Motor neuron (in vitro differentiated cells): Measurements from ENCODE around the gene TIFAB. TPM values are rescaled to one million over a fixed set of nuclear protein-coding genes. Genes with fewer than 3 reads are reported as not detected.

Experiments used
- ATAC-seq, 8 experiments: fragments of 200-7000 bp; cut with Tn5 transposase; replicated peaks in 6 of 8; 2 replicates each; pipeline ENCODE4 v1.8.0; 2021; ENCODE audit warnings: mild to moderate bottlenecking in 8 of 8, moderate library complexity in 8 of 8
- H3K27ac ChIP-seq, 2 donors: fragments of 250-450 bp; sonication (Bioruptor Pico); 2 replicates each; pipeline ENCODE4 v1.9.0; 2021; ENCODE audit warnings: antibody characterized with exemption in 2 of 2, mild to moderate bottlenecking in 2 of 2, moderate library complexity in 1 of 2
- H3K4me1 ChIP-seq, 2 donors: fragments of 250-450 bp; sonication (Bioruptor Pico); replicated peaks in 1 of 2; 2 replicates each; pipeline ENCODE4 v1.6.1; 2021; ENCODE audit warnings: antibody characterized with exemption in 2 of 2, mild to moderate bottlenecking in 2 of 2, moderate library complexity in 1 of 2
- H3K4me3 ChIP-seq, 5 donors: fragments of 250-450 bp; sonication (Bioruptor Pico); 2 replicates each; pipeline ENCODE4 v1.9.0; 2021; ENCODE audit warnings: antibody characterized with exemption in 5 of 5, mild to moderate bottlenecking in 5 of 5, moderate library complexity in 4 of 5
- WGBS, 10 experiments: fragments of 450-650 bp; shearing (Covaris generic); methylation state at CpG; one replicate each; pipeline ENCODE4 v1.0.0; 2022; 5-methylcytosine and 5-hydroxymethylcytosine counted together
- in situ Hi-C, 9 experiments: fragments of 400-800 bp; cut with MboI; loops; one replicate each; pipeline ENCODE4 v1.15.0; 2021; ENCODE audit warnings: low sequenced_read_pairs in 9 of 9, low pct_unique_long_range_greater_than_20kb in 2 of 9; ENCODE audit not compliant: unreplicated experiment in 9 of 9
- total RNA-seq, 8 experiments: library from RNA; unstranded; fragments of 300-600 nt; gene quantifications; 2 replicates each; pipeline versions ENCODE4 v1.2.3 to v1.2.4, GENCODE V29; 2022

Gene TIFAB
- total RNA-seq, 8 experiments from 2014 or later, result 0.04 to 0.43 (median 0.10) TPM; not detected in 2

DNA sequence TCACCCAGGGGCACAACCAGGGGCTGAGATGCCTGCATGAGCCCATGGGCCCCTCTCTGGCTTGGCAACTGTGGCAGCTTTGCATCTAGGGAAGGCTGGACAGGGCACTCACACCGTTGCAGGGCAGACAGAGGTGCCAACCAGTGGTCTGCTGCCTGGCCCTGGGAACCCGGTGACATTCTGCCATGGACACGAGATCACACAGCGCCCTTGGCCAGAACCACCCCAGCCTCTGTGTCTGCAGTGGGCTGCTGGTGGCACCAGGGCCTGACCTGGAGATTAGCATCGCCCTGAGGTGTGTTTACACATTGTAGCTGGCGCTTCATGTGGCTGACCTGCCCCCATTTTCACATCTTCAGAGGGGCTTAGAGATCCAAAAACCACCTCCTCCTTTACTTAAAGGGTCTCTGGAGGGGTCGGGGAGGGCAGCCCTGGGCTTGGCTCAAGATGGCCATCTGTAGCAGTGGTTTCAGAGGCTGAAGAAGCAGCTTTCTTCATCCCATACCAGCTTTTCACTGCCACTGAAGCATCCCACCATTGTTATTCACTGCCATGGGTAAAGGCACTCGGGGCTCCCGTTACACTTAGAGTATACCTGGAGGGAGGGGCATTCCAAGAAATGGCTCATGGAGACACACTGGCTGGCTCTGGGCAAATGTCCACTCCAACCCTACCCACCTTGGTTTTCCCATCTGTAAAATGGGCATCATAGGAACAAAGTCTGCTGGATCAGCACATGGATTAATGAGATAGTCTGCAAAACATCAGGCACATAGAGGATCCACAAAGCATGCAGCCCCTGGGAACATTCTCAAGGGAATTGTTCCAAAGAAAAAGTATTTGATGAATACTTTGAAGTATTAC is 16.5 kb downstream of the TIFAB start:
- Histone ChIP-seq H3K4me1 (peaks cover 7 to 8% of the 10 kb centered on the region in 2 donors), H3K4me3 (no peak overlapping the region), H3K27ac (no peak overlapping the region)
- in situ Hi-C loops, result no loop called here
- ATAC-seq, result no peak
- 67 to 100% (median 80%) methylated on average over 1 to 6 of the region's 9 CpGs; no CpG with 5 or more reads in 5 of the 10 experiments for WGBS, 10 experiments

DNA sequence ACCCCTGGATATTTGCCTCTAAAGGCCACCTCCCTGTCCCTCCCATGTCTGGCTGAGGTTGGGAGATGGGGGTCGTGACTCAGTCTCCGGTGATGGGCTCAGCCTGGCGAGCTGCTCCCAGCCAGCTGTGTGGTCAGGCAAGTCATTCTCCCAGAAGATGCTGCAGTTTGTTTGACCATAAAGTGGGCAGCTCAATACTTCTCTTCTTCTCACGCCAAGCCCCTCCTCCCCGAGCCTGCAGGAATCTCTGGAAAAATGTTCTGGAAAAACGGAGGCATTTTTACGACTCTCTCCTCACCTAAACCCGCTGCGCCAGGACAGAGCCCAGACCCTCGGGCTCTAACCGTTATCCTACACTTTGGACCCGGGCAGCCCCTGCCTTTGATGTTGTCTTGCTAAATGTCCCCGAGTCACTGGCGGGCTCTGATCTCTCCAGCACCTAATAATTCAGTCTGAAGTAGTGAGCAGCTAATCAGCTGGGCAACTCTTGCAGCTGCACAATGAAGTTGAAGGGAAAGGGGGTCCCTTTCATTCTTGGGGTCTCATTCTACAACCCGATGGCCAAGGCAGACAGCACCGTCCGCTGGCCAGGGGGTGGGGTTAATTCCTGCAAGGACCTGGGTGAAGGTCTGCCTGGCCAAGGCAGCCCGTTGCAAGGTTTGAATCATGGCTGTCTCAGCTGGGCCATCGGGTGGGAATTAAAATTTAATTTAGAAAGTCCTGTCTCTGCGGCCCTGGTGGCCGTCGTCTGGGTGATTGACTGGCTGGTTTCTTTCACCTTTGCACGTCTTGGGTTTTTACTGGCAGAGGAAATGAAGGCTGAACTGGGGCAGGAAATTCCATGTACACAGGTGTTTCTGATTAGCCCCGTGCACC is 17.3 kb downstream of the TIFAB start:
- H3K27ac ChIP-seq, result no peak overlapping the region
- 32 to 89% (median 74%) methylated on average over 2 to 14 of the region's 24 CpGs; no CpG with 5 or more reads in 3 of the 10 experiments for WGBS, 10 experiments
- in situ Hi-C loops, result no loop called here
- H3K4me1 ChIP-seq, result peaks cover 7 to 8% of the 10 kb centered on the region in 2 donors
- H3K4me3 ChIP-seq, result no peak overlapping the region
- no peak for ATAC-seq

DNA sequence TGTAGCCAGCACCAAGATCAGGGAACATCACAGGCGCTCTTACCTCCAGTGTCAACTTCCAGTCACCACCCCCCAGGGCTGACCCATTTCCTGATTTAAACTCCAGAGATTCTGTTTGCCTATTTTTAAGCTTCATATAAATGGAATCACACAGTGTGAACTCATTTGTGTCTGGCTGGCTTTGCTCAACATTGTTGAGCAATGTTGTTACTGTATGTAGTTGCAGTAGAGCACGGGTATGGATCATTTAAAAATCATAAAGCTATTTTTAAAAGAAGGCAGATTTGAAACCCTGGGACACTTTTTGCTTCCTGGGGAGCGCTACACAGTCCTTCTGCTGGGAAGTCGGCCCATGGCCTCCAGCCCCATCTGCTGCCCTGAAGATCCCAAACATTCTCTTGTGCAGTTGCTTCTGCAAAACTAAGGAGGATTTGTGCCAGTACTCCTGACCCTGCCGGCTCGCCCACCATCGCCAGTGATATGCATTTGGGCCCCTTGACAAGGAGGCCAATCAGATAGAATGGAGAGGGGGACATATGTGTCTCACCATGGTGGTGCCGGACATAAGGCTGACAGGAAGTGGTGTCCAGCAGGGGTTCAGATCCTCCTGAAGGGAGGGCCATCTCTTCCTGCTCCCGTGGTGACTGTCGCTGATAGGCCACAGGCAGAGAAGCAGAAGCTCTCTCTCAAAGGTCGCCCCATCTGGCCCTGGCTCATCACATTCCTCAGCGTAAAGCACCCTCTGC is 18.3 kb downstream of the TIFAB start:
- ATAC-seq, result no peak

DNA sequence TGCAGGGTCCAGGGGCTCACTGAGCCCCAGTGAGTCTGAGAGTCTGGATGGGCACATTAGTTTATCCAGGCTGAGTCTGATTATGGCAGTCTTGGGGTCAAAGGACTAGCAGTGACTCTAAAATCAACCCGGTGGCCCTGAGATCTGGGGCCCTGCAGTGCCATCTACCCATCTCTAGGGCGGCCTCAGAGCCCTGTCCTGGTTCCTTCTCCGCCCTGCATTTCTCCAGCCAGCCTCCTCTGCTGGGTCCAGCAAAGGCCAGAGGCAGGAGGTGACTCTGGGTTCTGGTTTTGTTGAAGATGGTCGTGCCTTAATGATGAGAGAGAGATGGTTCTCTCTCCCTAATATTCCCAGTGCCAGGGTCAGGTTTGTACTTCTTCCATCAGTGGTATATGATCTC is 20.0 kb downstream of the TIFAB start:
- H3K4me3 ChIP-seq, result no peak overlapping the region

More for the DNA sequence above, 18.3 kb downstream of the TIFAB start:
- Histone ChIP-seq H3K4me3 (no peak overlapping the region), H3K27ac (no peak overlapping the region), H3K4me1 (peaks cover 7 to 8% of the 10 kb centered on the region in 2 donors)
- in situ Hi-C loops, result no loop called here
- WGBS, 10 experiments, result 33 to 89% (median 70%) methylated on average over 1 to 11 of the region's 12 CpGs; no CpG with 5 or more reads in 3 of the 10 experiments

DNA sequence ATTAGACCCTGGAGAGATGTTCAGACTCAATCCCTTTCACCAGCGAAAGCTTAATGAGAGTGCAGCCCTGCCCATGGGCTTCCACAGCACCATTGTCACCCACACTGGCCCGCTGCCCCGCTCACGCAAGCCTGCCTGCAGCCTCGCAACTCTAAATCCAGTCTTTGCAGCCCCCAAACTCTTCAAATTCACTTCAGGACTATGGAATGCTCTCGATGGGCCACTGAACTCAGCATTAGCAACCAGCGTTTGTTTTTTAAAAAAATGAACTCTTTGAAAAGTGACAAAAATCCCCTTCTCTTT is 22.1 kb downstream of the TIFAB start:
- 8 to 86% (median 69%) methylated on average over 1 to 7 of the region's 7 CpGs; no CpG with 5 or more reads in 4 of the 10 experiments for WGBS, 10 experiments
- peak in 1 of 8 experiments; percentile 40 for ATAC-seq
- Histone ChIP-seq H3K4me3 (no peak overlapping the region), H3K4me1 (no peaks in the 10 kb centered on the region), H3K27ac (no peak overlapping the region)
- in situ Hi-C loops, result no loop called here

More for the DNA sequence above, 20.0 kb downstream of the TIFAB start:
- no peak overlapping the region for H3K27ac ChIP-seq
- in situ Hi-C loops, result no loop called here
- WGBS, 10 experiments, result 20 to 100% (median 79%) methylated on average over 1 to 2 of the region's 4 CpGs; no CpG with 5 or more reads in 5 of the 10 experiments
- peaks cover 1 to 4% of the 10 kb centered on the region in 2 donors for H3K4me1 ChIP-seq
- no peak for ATAC-seq

DNA sequence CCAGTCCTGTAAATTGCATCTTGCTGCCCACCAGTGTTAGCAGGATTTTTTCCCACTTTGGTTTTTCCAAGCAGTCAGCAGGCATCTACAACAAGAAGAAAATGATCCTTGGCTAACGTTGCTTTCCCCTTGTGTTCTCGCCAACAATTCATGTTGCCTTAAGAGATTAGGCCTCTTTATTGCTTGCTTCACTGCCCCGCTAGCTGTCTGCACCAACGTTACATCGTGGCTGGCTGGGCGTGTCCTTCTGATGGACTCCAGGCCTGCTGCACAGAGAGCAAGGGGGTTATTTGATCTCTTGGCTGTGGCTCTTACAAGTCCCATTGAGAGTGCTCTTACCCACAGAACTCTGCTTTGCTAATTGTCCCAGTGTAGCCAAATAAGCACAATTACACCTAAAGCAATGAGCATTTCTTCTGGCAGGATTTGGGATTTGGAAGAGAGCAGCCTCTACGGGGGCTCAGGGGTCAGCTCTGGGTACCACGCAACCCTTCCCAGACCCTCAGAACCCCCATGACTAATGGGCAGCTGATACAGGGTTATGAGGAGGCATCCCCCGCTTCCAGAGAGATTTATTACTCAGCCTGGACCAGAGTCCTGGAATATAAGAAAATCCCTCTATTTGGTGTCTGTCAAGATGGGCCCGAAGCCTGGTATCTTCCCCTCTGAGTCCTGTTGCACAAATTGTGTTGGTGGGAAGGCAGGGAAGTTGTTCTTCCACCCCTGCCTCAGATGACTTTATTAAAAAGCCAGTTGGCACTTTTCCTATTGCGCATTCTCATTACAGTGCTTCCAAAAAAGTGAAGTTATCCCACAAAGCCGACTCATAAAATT is 22.6 kb downstream of the TIFAB start:
- H3K4me1 ChIP-seq, result no peaks in the 10 kb centered on the region
- no peak overlapping the region for H3K27ac ChIP-seq
- WGBS, 10 experiments, result 0 to 85% (median 62%) methylated on average over 1 to 9 of the region's 12 CpGs; no CpG with 5 or more reads in 1 of the 10 experiments
- no peak overlapping the region for H3K4me3 ChIP-seq
- in situ Hi-C loops, result no loop called here
- peak in 1 of 8 experiments; percentile 57 for ATAC-seq

DNA sequence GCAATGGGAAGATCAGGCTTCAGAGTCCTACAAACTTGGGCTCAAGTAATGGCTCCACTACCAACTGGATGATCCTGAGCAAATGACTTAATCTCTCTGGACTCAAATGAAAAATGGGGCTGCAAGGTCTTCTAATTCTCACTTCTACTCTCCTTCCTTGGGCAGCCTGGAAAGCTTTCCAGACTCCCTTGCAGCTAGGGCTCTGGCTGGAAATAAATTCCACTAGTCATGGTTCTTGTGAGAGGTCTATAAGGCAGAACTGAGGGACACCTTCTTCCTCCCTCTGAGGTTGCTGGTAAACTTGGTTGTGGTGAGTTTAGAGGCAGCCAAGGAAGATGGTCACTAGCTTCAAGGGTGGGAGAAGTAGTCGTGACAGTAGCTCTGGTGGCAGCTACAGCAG is 23.6 kb downstream of the TIFAB start:
- Histone ChIP-seq H3K4me1 (no peaks in the 10 kb centered on the region), H3K4me3 (no peak overlapping the region), H3K27ac (no peak overlapping the region)
- WGBS, 10 experiments, result 57 to 100% (median 86%) methylated on average over 1 of the region's 1 CpG; no CpG with 5 or more reads in 6 of the 10 experiments
- in situ Hi-C loops, result no loop called here
- ATAC-seq, result no peak

DNA sequence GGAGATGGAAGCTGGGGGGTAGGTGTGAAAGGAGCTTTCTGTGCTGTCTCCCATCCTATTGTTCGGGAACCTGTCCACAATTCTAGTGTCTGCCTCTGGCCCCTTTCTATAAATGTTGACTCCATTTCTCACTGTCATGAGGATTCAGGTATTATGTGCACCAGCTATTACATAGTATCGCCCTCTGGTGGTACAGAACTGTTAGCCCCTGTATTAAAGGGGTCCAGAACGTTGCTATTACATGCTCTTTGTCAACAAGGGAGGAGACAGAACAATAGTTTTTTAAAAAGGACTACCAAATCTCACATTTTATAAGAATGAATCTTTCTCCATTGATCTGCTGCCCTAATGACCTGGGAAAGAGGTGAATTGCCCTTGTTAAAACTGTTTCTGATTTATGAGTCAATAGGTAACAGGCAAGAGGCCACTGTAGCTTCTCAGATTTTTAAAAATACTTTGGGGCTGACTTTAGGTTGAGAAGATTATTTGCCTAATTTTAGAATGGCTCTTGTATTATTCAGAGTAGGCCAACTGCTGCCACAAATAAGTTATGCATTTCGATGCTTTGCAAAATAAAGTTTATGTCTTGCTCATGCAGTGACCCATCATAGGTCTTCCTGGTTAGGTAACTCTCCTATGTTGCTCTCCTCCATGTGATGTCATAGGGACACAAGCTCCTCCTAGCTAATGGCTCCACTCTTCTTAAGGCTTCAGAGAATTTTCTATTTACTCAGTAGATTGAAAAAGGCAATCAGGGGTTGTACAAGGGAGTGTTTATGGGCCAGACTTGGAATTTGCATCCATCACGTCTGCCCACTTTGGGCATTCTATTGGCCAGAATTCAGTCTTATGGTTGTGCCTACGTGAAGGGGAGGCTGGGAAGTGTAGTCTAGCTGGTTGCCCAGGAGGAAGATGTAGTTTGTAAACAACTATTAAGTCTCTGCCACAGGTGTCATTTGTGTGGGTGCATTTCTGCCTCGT is 25.8 kb downstream of the TIFAB start:
- H3K4me3 ChIP-seq, result no peak overlapping the region
- H3K27ac ChIP-seq, result no peak overlapping the region
- WGBS, 10 experiments, result 28 to 83% (median 45%) methylated on average over 1 to 7 of the region's 7 CpGs
- ATAC-seq, result peak in 4 of 8 experiments; percentile 41 to 93 (median 90)
- in situ Hi-C loops, result no loop called here
- H3K4me1 ChIP-seq, result no peaks in the 10 kb centered on the region

DNA sequence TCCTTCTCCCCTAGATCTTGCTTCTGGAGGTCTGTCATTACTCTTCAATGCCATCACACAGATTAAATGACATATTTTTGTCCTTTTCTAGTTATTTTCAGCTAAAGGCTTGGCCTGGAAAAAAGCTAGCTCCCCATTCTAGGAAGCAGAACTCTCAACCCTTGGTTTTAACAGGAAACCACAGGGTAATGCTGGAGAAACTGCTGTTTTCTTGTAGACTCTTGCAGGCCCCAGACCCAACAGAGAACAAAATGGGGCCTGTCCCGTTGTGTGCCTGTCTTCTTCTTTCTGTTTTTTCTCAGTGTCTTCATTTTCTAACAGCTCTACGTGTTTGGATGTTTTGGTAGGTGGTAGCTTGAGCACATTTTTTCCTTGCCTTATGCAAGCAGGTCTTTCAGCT is 26.5 kb downstream of the TIFAB start:
- in situ Hi-C loops, result no loop called here
- no peaks in the 10 kb centered on the region for H3K4me1 ChIP-seq
- no peak for ATAC-seq
- H3K4me3 ChIP-seq, result no peak overlapping the region
- 0 to 83% (median 53%) methylated on average over 1 to 2 of the region's 2 CpGs; no CpG with 5 or more reads in 5 of the 10 experiments for WGBS, 10 experiments
- no peak overlapping the region for H3K27ac ChIP-seq

DNA sequence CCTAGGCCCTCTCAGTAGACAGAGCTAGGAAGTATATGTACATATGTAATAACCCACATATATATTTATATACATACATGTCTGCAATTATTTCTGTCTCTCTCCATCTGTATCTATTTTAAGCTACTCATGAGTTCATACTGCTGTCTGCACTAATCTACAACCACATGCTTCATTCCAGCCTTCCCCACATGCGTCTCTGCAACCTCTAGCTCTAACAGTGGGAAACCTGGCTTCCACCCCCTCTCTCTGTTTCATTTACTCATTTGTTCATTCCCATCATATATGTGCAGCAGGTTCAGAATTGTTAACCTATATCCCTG is 28.3 kb downstream of the TIFAB start:
- ATAC-seq, result peak in 1 of 8 experiments; percentile 55
- WGBS, 10 experiments, result 80 to 100% (median 100%) methylated on average over 1 of the region's 1 CpG; no CpG with 5 or more reads in 3 of the 10 experiments

DNA sequence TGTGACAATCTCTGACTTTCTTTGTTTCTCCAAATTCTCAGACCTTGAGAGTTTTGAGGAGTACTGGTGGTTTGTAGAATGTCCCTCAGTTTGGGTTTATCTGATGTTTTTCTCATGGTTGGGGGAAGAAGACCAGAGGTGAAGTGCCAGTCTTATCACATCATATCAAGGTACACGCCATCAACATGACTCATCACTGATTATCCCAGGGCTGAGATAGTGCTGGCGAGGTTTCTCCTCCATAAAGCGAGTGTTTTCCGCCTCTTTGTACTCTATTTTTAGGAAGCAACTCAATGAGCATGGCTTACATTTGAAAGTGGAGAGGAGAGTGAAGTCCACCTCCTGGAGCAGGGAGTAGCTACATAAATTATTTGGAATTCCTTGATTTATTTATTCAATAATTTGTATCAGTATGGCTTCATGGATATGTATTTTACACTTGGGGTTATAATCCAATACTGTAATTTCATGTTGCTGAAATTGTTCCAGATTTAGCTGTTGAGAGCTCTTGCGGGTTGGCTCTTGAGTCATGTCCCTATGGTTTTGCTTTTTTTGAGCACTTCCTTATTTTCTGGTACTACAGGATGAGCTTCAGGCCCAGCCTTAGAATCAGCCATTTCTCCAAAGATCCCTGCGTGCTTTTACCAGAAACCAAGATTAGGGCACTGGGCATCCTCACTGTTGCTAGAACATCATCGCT is 28.9 kb downstream of the TIFAB start:
- no peak overlapping the region for H3K4me3 ChIP-seq
- no peak overlapping the region for H3K27ac ChIP-seq
- H3K4me1 ChIP-seq, result no peaks in the 10 kb centered on the region
- 40 to 100% (median 91%) methylated on average over 1 to 7 of the region's 7 CpGs for WGBS, 10 experiments
- no peak for ATAC-seq
- in situ Hi-C loops, result no loop called here

More for the DNA sequence above, 28.3 kb downstream of the TIFAB start:
- Histone ChIP-seq H3K4me3 (no peak overlapping the region), H3K27ac (no peak overlapping the region), H3K4me1 (no peaks in the 10 kb centered on the region)
- in situ Hi-C loops, result no loop called here
